ENCODE measurements around the gene TCF7L1. TPM values are rescaled to one million over a fixed set of nuclear protein-coding genes. Genes with fewer than 3 reads are reported as not detected.

Gene TCF7L1
- polyA plus RNA-seq, 4 donors, result 0.45 to 18.5 (median 3.2) TPM

- 38 to 39% (median 39%) methylated on average over 46 of the region's 46 CpGs for WGBS, 3 donors
- FAIRE-seq (no peak), DNase-seq (no peak)
Observed at GRCh38 chr2:85134896-85135659, 1.9 kb downstream of the TCF7L1 start.

GRCh38 chr2:85135660-85135914 lies 2.4 kb downstream of the TCF7L1 start:
- Histone ChIP-seq H3K4me1 (ENCODE audit: control insufficient read depth in 3 of 3, insufficient read depth in 2 of 3, low read depth in 1 of 3, low read length in 2 of 3) (peaks cover 0 to 18% (median 0%) of the 10 kb centered on the region in 3 donors), H3K4me3 (ENCODE audit: low read depth in 1 of 3, low read length in 3 of 3) (peak overlapping the region in 1 of 3 donors; percentile 88), H3K27me3 (ENCODE audit: control insufficient read depth in 3 of 3, insufficient read depth in 3 of 3, low read length in 3 of 3) (peaks cover 3 to 15% (median 14%) of the 10 kb centered on the region in 3 donors), H3K27ac (ENCODE audit: low read depth in 1 of 3, low read length in 2 of 3) (no peak overlapping the region), H3K36me3 (ENCODE audit: control insufficient read depth in 3 of 3, insufficient read depth in 2 of 3, low read depth in 1 of 3, low read length in 3 of 3) (peaks cover 0 to 13% (median 0%) of the 10 kb centered on the region in 3 donors), H3K9me3 (ENCODE audit: control insufficient read depth in 2 of 2, insufficient read depth in 1 of 2, low read depth in 1 of 2, low read length in 1 of 2) (no peaks in the 10 kb centered on the region)
- whole genome bisulfite sequencing, 3 donors, result 76 to 88% (median 85%) methylated on average over 4 of the region's 4 CpGs
- no peak for DNase-seq
- FAIRE-seq, result no peak

More at GRCh38 chr2:85134896-85135659, 1.9 kb downstream of the TCF7L1 start:
- peaks cover 0 to 18% (median 0%) of the 10 kb centered on the region in 3 donors for H3K4me1 ChIP-seq (ENCODE audit: control insufficient read depth in 3 of 3, insufficient read depth in 2 of 3, low read depth in 1 of 3, low read length in 2 of 3)
- peaks cover 0 to 12% (median 0%) of the 10 kb centered on the region in 3 donors for H3K36me3 ChIP-seq (ENCODE audit: control insufficient read depth in 3 of 3, insufficient read depth in 2 of 3, low read depth in 1 of 3, low read length in 3 of 3)
- H3K9me3 ChIP-seq (ENCODE audit: control insufficient read depth in 2 of 2, insufficient read depth in 1 of 2, low read depth in 1 of 2, low read length in 1 of 2), result no peaks in the 10 kb centered on the region
- no peak overlapping the region for H3K27ac ChIP-seq (ENCODE audit: low read depth in 1 of 3, low read length in 2 of 3)
- peak overlapping the region in 1 of 3 donors; percentile 88 for H3K4me3 ChIP-seq (ENCODE audit: low read depth in 1 of 3, low read length in 3 of 3)
- peaks cover 3 to 15% (median 14%) of the 10 kb centered on the region in 3 donors for H3K27me3 ChIP-seq (ENCODE audit: control insufficient read depth in 3 of 3, insufficient read depth in 3 of 3, low read length in 3 of 3)

GRCh38 chr2:85137156-85137555 lies 4.0 kb downstream of the TCF7L1 start:
- WGBS, 3 donors, result 69 to 95% (median 86%) methylated on average over 1 of the region's 1 CpG
- peaks cover 0 to 18% (median 0%) of the 10 kb centered on the region in 3 donors for H3K4me1 ChIP-seq (ENCODE audit: control insufficient read depth in 3 of 3, insufficient read depth in 2 of 3, low read depth in 1 of 3, low read length in 2 of 3)
- no peak for DNase-seq
- no peak for FAIRE-seq
- H3K27me3 ChIP-seq (ENCODE audit: control insufficient read depth in 3 of 3, insufficient read depth in 3 of 3, low read length in 3 of 3), result peaks cover 3 to 14% (median 13%) of the 10 kb centered on the region in 3 donors
- H3K27ac ChIP-seq (ENCODE audit: low read depth in 1 of 3, low read length in 2 of 3), result no peak overlapping the region
- no peak overlapping the region for H3K4me3 ChIP-seq (ENCODE audit: low read depth in 1 of 3, low read length in 3 of 3)
- H3K36me3 ChIP-seq (ENCODE audit: control insufficient read depth in 3 of 3, insufficient read depth in 2 of 3, low read depth in 1 of 3, low read length in 3 of 3), result peaks cover 0 to 22% (median 0%) of the 10 kb centered on the region in 3 donors
- no peaks in the 10 kb centered on the region for H3K9me3 ChIP-seq (ENCODE audit: control insufficient read depth in 2 of 2, insufficient read depth in 1 of 2, low read depth in 1 of 2, low read length in 1 of 2)

- DNase-seq, result peak; percentile 92 to 97
- Histone ChIP-seq H3K27me3 (ENCODE audit: control insufficient read depth in 3 of 3, insufficient read depth in 3 of 3, low read length in 3 of 3) (no peaks in the 10 kb centered on the region), H3K36me3 (ENCODE audit: control insufficient read depth in 3 of 3, insufficient read depth in 2 of 3, low read depth in 1 of 3, low read length in 3 of 3) (peaks cover 0 to 20% (median 0%) of the 10 kb centered on the region in 3 donors), H3K9me3 (ENCODE audit: control insufficient read depth in 2 of 2, insufficient read depth in 1 of 2, low read depth in 1 of 2, low read length in 1 of 2) (no peaks in the 10 kb centered on the region), H3K4me1 (ENCODE audit: control insufficient read depth in 3 of 3, insufficient read depth in 2 of 3, low read depth in 1 of 3, low read length in 2 of 3) (peaks cover 0 to 24% (median 2%) of the 10 kb centered on the region in 3 donors), H3K27ac (ENCODE audit: low read depth in 1 of 3, low read length in 2 of 3) (peak overlapping the region in 2 of 3 donors; percentile 2 to 75), H3K4me3 (ENCODE audit: low read depth in 1 of 3, low read length in 3 of 3) (no peak overlapping the region)
- 31 to 60% (median 44%) methylated on average over 8 of the region's 8 CpGs for WGBS, 3 donors
- no peak for FAIRE-seq
Observed at GRCh38 chr2:85143463-85144082, 10.4 kb downstream of the TCF7L1 start.

- Histone ChIP-seq H3K27me3 (ENCODE audit: control insufficient read depth in 3 of 3, insufficient read depth in 3 of 3, low read length in 3 of 3) (no peaks in the 10 kb centered on the region), H3K4me1 (ENCODE audit: control insufficient read depth in 3 of 3, insufficient read depth in 2 of 3, low read depth in 1 of 3, low read length in 2 of 3) (peaks cover 0 to 24% (median 2%) of the 10 kb centered on the region in 3 donors), H3K9me3 (ENCODE audit: control insufficient read depth in 2 of 2, insufficient read depth in 1 of 2, low read depth in 1 of 2, low read length in 1 of 2) (no peaks in the 10 kb centered on the region), H3K27ac (ENCODE audit: low read depth in 1 of 3, low read length in 2 of 3) (no peak overlapping the region), H3K36me3 (ENCODE audit: control insufficient read depth in 3 of 3, insufficient read depth in 2 of 3, low read depth in 1 of 3, low read length in 3 of 3) (peaks cover 0 to 13% (median 0%) of the 10 kb centered on the region in 3 donors), H3K4me3 (ENCODE audit: low read depth in 1 of 3, low read length in 3 of 3) (no peak overlapping the region)
- WGBS, 3 donors, result 71 to 84% (median 83%) methylated on average over 4 of the region's 4 CpGs
- DNase-seq (no peak), FAIRE-seq (no peak)
Observed at GRCh38 chr2:85145116-85145820, 12.1 kb downstream of the TCF7L1 start.

- Histone ChIP-seq H3K4me1 (ENCODE audit: control insufficient read depth in 3 of 3, insufficient read depth in 2 of 3, low read depth in 1 of 3, low read length in 2 of 3) (peaks cover 0 to 21% (median 2%) of the 10 kb centered on the region in 3 donors), H3K27me3 (ENCODE audit: control insufficient read depth in 3 of 3, insufficient read depth in 3 of 3, low read length in 3 of 3) (no peaks in the 10 kb centered on the region), H3K27ac (ENCODE audit: low read depth in 1 of 3, low read length in 2 of 3) (no peak overlapping the region), H3K36me3 (ENCODE audit: control insufficient read depth in 3 of 3, insufficient read depth in 2 of 3, low read depth in 1 of 3, low read length in 3 of 3) (peaks cover 0 to 3% (median 0%) of the 10 kb centered on the region in 3 donors), H3K9me3 (ENCODE audit: control insufficient read depth in 2 of 2, insufficient read depth in 1 of 2, low read depth in 1 of 2, low read length in 1 of 2) (no peaks in the 10 kb centered on the region), H3K4me3 (ENCODE audit: low read depth in 1 of 3, low read length in 3 of 3) (no peak overlapping the region)
- FAIRE-seq (no peak), DNase-seq (no peak)
- 57 to 67% (median 66%) methylated on average over 2 of the region's 2 CpGs for WGBS, 3 donors
Observed at GRCh38 chr2:85148190-85148589, 15.0 kb downstream of the TCF7L1 start.

- H3K27ac ChIP-seq (ENCODE audit: low read depth in 1 of 3, low read length in 2 of 3), result no peak overlapping the region
- H3K36me3 ChIP-seq (ENCODE audit: control insufficient read depth in 3 of 3, insufficient read depth in 2 of 3, low read depth in 1 of 3, low read length in 3 of 3), result peaks cover 0 to 3% (median 0%) of the 10 kb centered on the region in 3 donors
- no peak for FAIRE-seq
- 58% methylated on average over 1 of the region's 1 CpG for WGBS, 3 donors
- H3K4me1 ChIP-seq (ENCODE audit: control insufficient read depth in 3 of 3, insufficient read depth in 2 of 3, low read depth in 1 of 3, low read length in 2 of 3), result peaks cover 0 to 4% (median 0%) of the 10 kb centered on the region in 3 donors
- no peak for DNase-seq
- no peak overlapping the region for H3K4me3 ChIP-seq (ENCODE audit: low read depth in 1 of 3, low read length in 3 of 3)
- no peaks in the 10 kb centered on the region for H3K27me3 ChIP-seq (ENCODE audit: control insufficient read depth in 3 of 3, insufficient read depth in 3 of 3, low read length in 3 of 3)
- H3K9me3 ChIP-seq (ENCODE audit: control insufficient read depth in 2 of 2, insufficient read depth in 1 of 2, low read depth in 1 of 2, low read length in 1 of 2), result no peaks in the 10 kb centered on the region
Observed at GRCh38 chr2:85151026-85151425, 17.8 kb downstream of the TCF7L1 start.

GRCh38 chr2:85152895-85153294 lies 19.7 kb downstream of the TCF7L1 start:
- H3K27ac ChIP-seq (ENCODE audit: low read depth in 1 of 3, low read length in 2 of 3), result no peak overlapping the region
- no peak for FAIRE-seq
- no peaks in the 10 kb centered on the region for H3K27me3 ChIP-seq (ENCODE audit: control insufficient read depth in 3 of 3, insufficient read depth in 3 of 3, low read length in 3 of 3)
- peaks cover 0 to 5% (median 0%) of the 10 kb centered on the region in 3 donors for H3K36me3 ChIP-seq (ENCODE audit: control insufficient read depth in 3 of 3, insufficient read depth in 2 of 3, low read depth in 1 of 3, low read length in 3 of 3)
- H3K4me3 ChIP-seq (ENCODE audit: low read depth in 1 of 3, low read length in 3 of 3), result no peak overlapping the region
- H3K4me1 ChIP-seq (ENCODE audit: control insufficient read depth in 3 of 3, insufficient read depth in 2 of 3, low read depth in 1 of 3, low read length in 2 of 3), result peaks cover 0 to 5% (median 4%) of the 10 kb centered on the region in 3 donors
- no peak for DNase-seq
- 64 to 87% (median 75%) methylated on average over 2 of the region's 2 CpGs for WGBS, 3 donors
- H3K9me3 ChIP-seq (ENCODE audit: control insufficient read depth in 2 of 2, insufficient read depth in 1 of 2, low read depth in 1 of 2, low read length in 1 of 2), result no peaks in the 10 kb centered on the region
